ENCODE data around the gene EPHB4.

DNA sequence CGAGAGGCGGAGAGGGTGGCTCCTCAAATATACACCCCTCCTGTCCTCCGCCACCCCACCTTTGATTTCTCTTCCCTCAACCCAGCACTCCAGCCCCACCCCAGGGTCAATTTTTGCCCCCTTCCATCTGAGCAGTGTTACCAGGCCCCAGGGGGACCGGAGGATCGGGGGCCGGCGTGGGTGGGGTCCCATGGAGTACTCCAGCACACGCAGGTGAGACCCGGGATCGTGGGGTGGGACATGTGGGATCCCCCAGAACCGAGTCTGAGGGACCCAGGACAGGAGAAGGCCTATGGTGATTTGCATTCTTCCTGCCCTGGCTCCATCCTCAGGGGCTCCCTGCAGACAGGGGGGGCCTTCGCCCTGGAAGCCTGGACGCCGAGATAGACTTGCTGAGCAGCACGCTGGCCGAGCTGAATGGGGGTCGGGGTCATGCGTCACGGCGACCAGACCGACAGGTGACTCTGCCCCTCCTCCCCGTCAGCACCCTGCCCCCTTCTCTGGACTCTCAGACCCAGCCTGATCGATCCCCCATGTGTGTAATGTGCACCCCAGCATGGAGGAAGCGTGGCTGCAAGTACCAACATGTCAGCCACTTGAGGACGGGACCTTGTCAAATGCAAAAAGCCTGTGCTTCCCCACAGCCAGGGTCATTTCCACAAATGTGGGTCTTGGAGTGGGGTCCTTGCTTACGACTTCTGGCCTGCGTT is 40.6 kb upstream of the EPHB4 start:
- TF ChIP-seq POLR2A (IDR thresholded peaks at IDR 0.05; ENCODE audit: low read depth) (no peak), CTCF (IDR thresholded peaks at IDR 0.05) (no peak), POLR2AphosphoS5 (IDR thresholded peaks at IDR 0.05) (no peak), EP300 (IDR thresholded peaks at IDR 0.05) (no peak)

All from esophagus muscularis mucosa (tissue), 4 donors.